Measurements from ENCODE around the gene S1PR5.

- no peak for TF ChIP-seq CTCF (IDR thresholded peaks at IDR 0.05; ENCODE audit: borderline replicate concordance, extremely low read depth, low read length, poor library complexity, severe bottlenecking)
- TF ChIP-seq EZH2 (IDR thresholded peaks at IDR 0.05; ENCODE audit: borderline replicate concordance, low read depth, low read length, severe bottlenecking) = no peak
Measured at GRCh38 chr19:10518444-10519361, 1.5 kb upstream of the S1PR5 start.
